Fibroblast of skin of right quadriceps (primary cell): Measurements from ENCODE around the gene ACOX2.

Source experiments
- DNase-seq: peaks from one replicate; pipeline ENCODE4 v3.0.0-alpha.2; 2013

ACOX2 gene

DNA sequence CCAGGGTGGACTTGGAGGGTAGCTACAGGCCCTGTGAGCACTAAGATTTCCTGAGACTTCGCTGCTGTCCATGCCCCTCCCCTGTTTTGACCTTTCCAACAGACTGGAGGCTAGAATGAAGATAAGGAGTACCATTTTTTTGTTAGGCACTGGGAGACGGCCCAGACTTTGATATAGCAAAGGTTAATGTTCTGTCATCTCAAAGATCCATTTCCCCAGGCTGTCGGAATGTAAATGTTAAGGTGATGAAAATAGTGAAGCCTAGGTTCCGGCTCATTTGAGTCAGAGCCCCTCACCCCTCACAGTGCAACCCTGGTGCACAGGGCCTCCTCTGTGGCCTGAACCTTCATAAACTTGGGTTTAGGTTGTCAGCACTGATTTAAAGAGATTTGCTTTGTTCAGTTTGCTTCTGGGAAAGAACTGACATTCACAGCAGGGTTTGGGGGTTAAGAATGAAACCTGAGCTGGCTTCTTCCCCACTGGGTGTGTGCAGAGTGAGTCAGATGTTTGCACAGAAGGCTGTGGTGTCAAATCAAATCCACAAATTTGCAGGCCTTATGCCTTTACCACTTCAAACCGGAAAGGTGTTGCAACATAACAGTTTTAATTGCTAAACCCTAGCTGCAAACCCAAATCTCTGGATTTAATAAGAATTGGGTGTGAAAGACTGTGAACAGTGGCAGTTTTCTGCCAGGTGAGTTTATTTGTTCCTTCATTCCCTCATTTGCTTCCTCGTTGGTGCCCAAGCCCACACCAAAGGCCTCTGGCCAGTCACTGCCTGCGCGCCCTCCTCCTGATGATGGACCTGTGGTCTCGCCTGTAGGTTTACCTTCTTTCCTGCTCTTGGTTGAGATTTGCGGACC, 65.7 kb downstream of the ACOX2 start:
- peak; percentile 97 for DNase-seq

DNA sequence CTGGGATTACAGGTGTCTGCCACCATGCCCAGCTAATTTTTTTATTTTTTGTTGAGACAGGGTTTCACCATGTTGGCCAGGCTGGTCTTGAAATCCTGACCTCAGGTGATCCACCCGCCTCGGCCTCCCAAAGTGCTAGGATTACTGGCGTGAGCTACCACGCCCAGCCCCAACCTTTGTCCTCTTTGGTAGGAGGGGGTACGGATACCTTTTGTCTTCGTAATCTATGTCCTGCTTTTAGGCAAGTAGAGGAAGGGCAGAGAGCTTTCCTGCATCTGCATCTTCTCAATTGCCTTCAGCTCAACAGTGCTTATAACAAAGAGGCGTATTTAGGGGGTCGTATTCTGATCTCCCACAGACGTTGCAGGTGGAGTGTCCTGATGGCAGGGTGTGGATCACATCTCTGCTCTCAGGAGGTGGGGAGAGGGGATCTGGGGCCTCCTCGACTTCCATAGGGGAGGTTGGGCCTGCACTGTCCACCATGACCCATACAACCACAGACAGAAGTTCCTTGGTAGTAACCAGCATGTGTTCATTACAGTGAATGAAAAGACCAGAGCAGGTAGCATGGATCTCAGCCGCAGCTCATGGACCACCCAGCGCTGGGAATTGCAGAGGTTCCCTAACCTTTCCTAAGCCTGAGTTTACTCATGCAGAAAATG, 66.5 kb downstream of the ACOX2 start:
- no peak for DNase-seq

DNA sequence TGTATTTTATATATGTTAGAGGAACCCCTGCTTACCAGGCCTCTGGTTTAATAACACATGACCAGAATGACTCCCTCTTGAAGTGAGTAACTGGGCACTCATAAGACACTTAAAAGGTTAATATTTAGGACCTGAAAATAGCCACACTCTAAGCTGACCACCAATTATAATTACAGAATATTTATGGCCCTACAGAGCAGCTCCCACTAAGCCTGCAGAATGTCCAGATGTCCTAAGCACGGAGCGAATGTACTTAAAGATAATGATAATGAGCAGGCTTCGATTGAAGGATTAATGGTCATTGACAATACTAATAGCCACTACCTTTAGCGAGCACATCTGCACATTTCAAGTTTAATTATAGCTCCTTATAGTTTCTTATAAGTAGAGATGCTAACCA, 67.9 kb downstream of the ACOX2 start:
- no peak for DNase-seq

DNA sequence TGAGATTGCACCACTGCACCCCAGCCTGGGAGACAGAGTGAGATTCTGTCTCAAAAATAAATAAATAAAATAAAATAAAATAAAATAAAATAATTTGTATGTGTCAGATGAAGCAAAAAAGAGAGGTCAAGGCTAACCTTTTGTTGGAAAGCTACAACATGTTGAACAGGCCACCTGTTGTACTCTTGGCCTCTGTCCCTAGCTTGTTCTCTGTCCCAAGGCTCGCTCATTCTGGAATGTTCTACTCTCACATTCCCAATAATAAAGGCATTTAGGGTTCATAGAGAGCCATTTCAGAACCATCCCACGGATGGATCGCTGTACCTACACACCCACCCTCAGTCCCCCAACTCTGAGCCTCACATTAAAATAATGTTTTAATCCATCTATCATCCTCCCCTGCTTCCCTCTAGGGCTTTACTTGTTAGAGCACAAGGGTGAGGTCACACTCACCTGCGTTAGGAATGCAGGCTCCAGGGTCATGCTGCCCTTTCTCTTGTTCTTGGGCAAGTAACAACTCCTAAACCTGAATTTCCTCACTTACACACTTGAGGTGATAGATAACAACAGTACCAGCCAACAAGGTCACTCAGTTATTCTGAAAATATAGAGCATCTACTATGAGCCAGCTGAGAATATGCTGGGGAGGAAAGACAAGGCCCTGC, 70.0 kb downstream of the ACOX2 start:
- DNase-seq = no peak

DNA sequence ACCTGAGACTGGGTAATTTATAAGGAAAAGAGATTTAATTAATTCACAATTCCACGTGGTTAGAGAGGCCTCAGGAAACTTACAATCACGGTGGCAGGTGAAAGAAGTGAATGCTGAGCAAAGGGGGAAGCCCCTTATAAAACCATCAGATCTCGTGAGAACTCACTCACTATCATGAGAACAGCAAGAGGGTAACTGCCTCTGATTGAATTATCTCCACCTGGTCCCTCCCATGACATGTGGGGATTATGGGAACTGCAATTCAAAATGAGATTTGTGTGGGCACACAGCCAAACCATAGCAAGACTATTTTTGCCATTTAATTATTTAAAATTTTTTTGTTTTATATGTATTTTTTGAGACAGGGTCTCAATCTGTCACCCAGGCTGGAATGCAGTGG, 72.1 kb downstream of the ACOX2 start:
- DNase-seq = no peak

DNA sequence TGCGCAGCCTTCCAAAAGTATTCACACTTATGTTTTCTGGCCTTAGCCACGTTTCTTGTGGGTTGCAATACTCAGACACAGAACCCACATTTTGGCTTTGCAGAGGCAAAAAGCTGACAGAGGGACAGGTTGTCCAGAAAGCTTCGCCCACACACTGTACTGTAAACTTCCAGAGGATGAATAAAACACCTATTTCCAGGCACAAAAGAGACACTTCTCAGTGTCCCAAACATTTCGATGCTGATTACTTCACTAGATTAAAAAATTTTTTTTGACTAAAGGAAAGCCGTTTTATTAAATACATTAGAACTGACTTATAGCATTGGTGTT, 73.1 kb downstream of the ACOX2 start:
- DNase-seq = no peak

DNA sequence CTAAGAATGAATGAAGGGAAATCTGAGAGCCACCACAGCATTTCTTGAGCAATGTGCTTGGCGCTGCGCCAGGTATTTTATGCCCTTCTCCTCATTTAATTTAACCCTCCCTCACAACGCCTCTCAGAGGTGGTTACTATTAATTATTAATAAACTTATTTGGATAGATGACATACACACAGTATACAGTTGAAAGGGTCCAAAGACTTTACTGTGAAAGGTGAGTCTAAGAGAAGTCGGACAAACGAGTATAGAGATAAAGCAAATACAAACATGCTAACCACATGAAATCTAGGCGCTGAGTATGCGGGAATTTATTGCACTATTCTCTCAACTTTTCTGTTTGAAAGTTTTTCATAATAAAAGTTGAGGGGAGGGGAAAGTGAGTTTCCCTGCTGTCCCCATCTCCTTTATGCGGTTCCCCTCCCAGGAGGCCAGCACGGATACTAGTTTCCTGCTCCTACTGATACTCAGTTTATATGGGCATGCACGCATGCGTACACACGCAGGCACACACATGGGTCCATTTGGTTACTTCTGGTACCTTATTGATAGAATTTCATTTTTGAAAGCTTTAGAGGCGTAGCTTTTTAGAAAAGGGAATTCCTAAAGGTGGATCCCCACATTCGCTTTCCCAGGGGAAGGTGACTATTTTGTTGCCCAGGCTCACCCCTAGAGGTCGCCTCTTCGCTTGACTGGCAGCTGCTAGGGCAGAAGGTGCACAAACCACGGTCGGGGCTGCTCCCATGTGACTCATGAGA, 73.6 kb downstream of the ACOX2 start:
- DNase-seq = peak; percentile 86

DNA sequence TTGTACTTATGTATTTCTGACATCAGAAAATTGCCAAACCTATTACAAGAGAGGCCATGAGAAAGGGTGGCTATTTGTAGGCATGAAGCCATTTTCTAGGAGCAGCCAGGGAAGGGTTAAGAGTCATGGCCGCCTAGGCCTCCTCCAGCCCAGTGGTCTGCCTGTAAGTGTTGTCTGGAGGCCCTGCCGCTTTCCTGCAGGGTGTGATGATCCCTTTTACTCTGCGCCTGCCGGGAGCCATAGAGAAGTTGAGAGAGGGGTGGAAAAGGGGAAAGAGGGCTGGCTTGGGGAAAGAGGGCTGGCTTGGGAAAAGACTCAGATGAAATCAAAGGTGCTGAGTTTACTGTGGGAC, 74.2 kb downstream of the ACOX2 start:
- DNase-seq = no peak

DNA sequence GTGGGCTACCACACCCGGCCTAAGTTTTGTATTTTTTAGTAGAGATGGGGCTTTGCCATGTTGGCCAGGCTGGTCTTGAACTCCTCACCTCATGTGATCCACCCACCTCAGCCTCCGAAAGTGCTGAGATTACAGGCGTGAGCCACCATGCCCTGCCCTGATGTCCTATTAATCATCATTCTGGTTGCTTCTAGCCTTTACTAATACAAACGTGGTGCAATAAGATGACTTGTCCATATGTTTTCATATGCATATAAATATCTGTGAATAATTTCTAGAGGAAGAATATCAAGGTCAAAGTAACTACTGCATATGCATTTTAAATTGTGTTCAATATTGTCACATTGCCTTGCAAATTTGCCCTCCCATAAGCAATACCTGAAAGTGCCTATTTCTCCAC, 77.8 kb downstream of the ACOX2 start:
- no peak for DNase-seq
